ENCODE results near the gene LMAN2L. TPM values are rescaled to one million over a fixed set of nuclear protein-coding genes. Genes with fewer than 3 reads are reported as not detected.

Gene LMAN2L
- total and polyA plus RNA-seq, 2 of the 8 experiments (the other 6 are each of a cell fraction or from before 2014, with no cell fraction given), result 14.3 to 17.6 TPM

DNA sequence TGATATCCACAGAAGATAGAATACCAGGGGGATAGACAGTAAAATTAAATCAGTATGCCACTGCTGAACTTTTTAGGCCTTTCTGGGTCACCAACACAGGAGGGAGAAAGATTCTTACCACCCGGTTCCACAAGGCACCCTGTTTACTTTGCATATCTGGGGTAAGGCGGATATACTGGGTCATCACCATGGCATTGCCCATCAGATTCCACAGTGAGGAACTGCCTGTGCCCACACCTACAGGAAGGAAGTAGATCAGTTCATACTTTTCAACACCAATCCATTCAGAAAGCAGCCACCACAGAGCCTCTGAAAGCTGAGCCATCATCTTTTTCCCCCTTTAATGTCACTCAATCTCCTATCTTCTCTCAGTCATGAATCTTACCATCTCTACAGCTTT, 2.0 kb downstream of the LMAN2L start:
- Histone ChIP-seq H3K27me3 (replicated peaks in 1 of 4; ENCODE audit: control insufficient read depth in 3 of 4, extremely low read depth in 1 of 4, insufficient read depth in 3 of 4, low read length in 3 of 4) (no peaks in the 10 kb centered on the region), H2BK5ac (ENCODE audit: low read depth, low read length) (no peak overlapping the region), H3K79me2 (ENCODE audit: control insufficient read depth in 1 of 2, insufficient read depth in 2 of 2, low read length in 2 of 2) (peaks cover 0 to 20% of the 10 kb centered on the region in 2 experiments; a peak in 2 of 4 replicates), H3K36me3 (ENCODE audit: control insufficient read depth in 2 of 4, insufficient read depth in 4 of 4, low read length in 3 of 4) (peaks cover 9 to 41% (median 26%) of the 10 kb centered on the region in 4 experiments; a peak in 7 of 8 replicates), H3K4ac (replicated peaks; ENCODE audit: insufficient read length, low read depth, low read length) (no peak overlapping the region), H3K18ac (ENCODE audit: extremely low read depth, low read length) (no peak overlapping the region), H3K9me3 (ENCODE audit: insufficient read depth in 2 of 2, low read depth in 1 of 2, low read length in 1 of 2) (no peaks in the 10 kb centered on the region), H4K91ac (replicated peaks; ENCODE audit: insufficient read length, low read length) (no peak overlapping the region), H2BK15ac (ENCODE audit: low read length) (no peak overlapping the region), H3K23me2 (ENCODE audit: low read depth, low read length) (peaks cover 4% of the 10 kb centered on the region; the same call in 1 of the 2 replicates), H3K23ac (ENCODE audit: insufficient read length) (no peak overlapping the region), H3K4me3 (ENCODE audit: extremely low read depth in 1 of 4, insufficient read depth in 2 of 4, low read depth in 3 of 4, low read length in 4 of 4) (no peak overlapping the region), H2BK20ac (ENCODE audit: low read length) (no peak overlapping the region), H4K8ac (ENCODE audit: extremely low read depth, insufficient read depth, low read length) (no peak overlapping the region), H2BK12ac (ENCODE audit: low read depth, low read length) (no peak overlapping the region), H3K79me1 (ENCODE audit: low read depth, low read length) (peaks cover 6% of the 10 kb centered on the region), H4K20me1 (replicated peaks in 1 of 2; ENCODE audit: control insufficient read depth in 1 of 2, insufficient read depth in 2 of 2, low read length in 2 of 2) (no peaks in the 10 kb centered on the region), H2BK120ac (replicated peaks; ENCODE audit: low read depth, low read length) (no peak overlapping the region), H3K14ac (ENCODE audit: insufficient read length) (no peak overlapping the region), H2AK5ac (ENCODE audit: low read depth, low read length) (no peak overlapping the region), H3K9ac (replicated peaks in 1 of 4; ENCODE audit: extremely low read depth in 1 of 4, low read depth in 3 of 4, low read length in 3 of 4) (no peak overlapping the region; a peak in 1 of 7 replicates), H3K56ac (replicated peaks; ENCODE audit: insufficient read length, low read depth, low read length) (no peak overlapping the region), H3K4me2 (ENCODE audit: insufficient read depth in 1 of 2, low read depth in 2 of 2, low read length in 2 of 2) (no peak overlapping the region), H3K27ac (ENCODE audit: low read depth, low read length) (no peak overlapping the region), H4K5ac (ENCODE audit: insufficient read length, low read depth, low read length) (no peak overlapping the region), H2AFZ (ENCODE audit: low read length) (no peak overlapping the region), H3K4me1 (replicated peaks in 1 of 4; ENCODE audit: control insufficient read depth in 3 of 4, insufficient read depth in 4 of 4, low read length in 3 of 4) (peaks cover 0 to 3% (median 1%) of the 10 kb centered on the region in 4 experiments; a peak in 2 of 7 replicates)
- FAIRE-seq, result no peak
- POLR2A ChIA-PET (ENCODE audit: partially characterized antibody), result interaction anchor here (1.5 kb wide), 1 partner anchor 94 kb away, joined by 3 read pairs; the partner anchor contains the start of gene FER1L5
- no peak for DNase-seq (ENCODE audit: low read depth in 1 of 2, low spot score in 2 of 2)
- 93% methylated on average over 2 of the region's 2 CpGs; no CpG with 5 or more reads in 1 of the 2 experiments for WGBS, 2 experiments (ENCODE audit: extremely low coverage in 1 of 2, insufficient coverage in 1 of 2, insufficient read length in 1 of 2, insufficient replicate concordance in 2 of 2, low coverage in 1 of 2, low lambda C conversion rate in 2 of 2, missing lambda C conversion rate in 1 of 2)
- CTCF ChIA-PET (ENCODE audit: partially characterized antibody), result interaction anchor here (1.2 to 1.5 kb wide), 2 partner anchors 23 to 330 kb away, joined by 3 read pairs; partner anchors contain the start of gene CNNM4
- TF ChIP-seq SIRT6 (IDR thresholded peaks at IDR 0.05; ENCODE audit: low read length) (no peak), SP4 (IDR thresholded peaks at IDR 0.05; ENCODE audit: low read length) (no peak)

Measured in H1 (cell line).